ENCODE measurements around the gene PRPSAP2. TPM values are rescaled to one million over a fixed set of nuclear protein-coding genes. Genes with fewer than 3 reads are reported as not detected.

PRPSAP2 gene
- total RNA-seq, 4 donors from 2014 or later = 20.0 to 48.7 (median 35.0) TPM

DNA sequence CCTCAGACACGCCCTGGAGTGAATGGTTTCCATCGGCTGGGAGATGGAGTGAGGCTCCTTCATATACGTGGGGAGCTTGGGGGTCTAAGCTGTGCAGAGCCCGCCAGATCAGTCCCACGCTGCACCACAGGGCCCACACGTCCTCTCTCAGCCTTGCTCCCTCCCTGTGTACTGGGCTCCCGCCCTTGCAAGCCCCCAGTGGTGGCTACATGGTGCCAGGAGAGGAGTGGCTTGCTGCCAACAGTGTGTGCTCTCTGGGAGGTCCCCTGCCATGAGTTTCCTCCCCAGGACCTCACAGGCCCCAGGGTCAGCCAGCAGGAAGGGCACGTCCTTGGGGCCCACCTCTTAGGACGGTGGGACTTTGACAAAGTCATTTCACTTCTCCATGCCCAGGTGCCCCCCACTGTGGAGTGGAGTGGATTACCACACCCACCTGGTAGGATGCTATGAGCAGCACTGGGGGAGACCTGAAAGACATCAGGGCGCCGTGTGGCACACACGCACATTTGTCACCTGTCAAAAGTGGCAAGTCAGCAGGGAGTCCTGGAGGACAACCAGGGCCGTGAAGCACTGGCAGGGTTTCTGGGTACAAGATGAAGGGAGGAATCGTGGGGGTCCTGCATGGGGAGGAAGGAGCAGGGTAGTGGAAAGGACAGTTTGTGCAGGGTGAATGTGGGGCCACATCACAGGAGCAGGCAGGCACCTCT is 107.8 kb downstream of the PRPSAP2 start:
- Histone ChIP-seq H3K36me3 (no peaks in the 10 kb centered on the region), H3K9me3 (no peaks in the 10 kb centered on the region), H3K4me3 (no peak overlapping the region), H3K27me3 (no peaks in the 10 kb centered on the region), H3K27ac (no peak overlapping the region), H3K4me1 (peaks cover 0 to 17% (median 3%) of the 10 kb centered on the region in 4 donors)
- TF ChIP-seq, protein P1, sequence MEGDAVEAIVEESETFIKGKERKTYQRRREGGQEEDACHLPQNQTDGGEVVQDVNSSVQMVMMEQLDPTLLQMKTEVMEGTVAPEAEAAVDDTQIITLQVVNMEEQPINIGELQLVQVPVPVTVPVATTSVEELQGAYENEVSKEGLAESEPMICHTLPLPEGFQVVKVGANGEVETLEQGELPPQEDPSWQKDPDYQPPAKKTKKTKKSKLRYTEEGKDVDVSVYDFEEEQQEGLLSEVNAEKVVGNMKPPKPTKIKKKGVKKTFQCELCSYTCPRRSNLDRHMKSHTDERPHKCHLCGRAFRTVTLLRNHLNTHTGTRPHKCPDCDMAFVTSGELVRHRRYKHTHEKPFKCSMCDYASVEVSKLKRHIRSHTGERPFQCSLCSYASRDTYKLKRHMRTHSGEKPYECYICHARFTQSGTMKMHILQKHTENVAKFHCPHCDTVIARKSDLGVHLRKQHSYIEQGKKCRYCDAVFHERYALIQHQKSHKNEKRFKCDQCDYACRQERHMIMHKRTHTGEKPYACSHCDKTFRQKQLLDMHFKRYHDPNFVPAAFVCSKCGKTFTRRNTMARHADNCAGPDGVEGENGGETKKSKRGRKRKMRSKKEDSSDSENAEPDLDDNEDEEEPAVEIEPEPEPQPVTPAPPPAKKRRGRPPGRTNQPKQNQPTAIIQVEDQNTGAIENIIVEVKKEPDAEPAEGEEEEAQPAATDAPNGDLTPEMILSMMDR (IDR thresholded peaks at IDR 0.05) = no peak
- no peak for DNase-seq

DNA sequence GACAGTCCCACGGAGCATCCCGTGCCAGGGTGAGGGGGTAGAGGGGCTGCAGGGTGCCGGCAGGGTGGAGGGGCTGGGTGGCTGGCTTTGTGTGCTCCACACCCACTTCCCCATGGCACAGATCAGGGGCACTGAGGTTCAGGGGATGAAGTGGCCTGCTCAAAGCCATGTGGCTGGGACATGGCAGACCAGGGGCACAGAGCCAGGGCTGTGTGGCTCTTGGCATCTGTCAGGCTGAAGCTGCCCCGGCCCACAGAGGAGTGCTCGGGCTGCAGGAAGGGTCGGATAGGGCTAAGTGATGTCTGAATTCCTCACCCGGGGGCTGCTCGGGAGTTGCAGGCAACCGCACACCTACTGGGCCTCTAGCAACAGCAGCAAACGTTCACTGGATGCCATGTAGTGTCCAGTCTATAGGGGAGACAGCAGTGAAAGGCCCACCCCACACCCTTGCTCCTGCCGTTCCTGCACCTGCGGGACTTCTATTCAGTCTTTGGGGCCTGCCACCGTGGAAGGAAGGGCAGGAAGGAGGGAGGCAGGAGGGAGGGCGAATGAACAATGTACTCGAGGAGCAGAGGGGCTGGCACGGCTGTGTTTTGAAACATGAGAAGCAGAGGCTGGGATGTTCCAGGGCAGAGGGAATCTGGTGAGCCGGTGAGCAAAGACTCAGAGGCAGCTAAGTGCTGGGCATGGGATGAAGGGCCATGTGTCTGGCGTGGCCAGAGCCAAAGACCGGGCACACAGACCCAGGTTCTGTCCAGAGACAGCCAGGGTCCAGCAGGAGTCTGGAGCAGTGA is 109.1 kb downstream of the PRPSAP2 start:
- no peaks in the 10 kb centered on the region for H3K27me3 ChIP-seq
- TF ChIP-seq POLR2A (IDR thresholded peaks at IDR 0.05) = no peak
- TF ChIP-seq, protein P1 (IDR thresholded peaks at IDR 0.05) = no peak
- DNase-seq = no peak
- no peak overlapping the region for H3K4me3 ChIP-seq
- H3K27ac ChIP-seq = no peak overlapping the region
- peaks cover 0 to 17% (median 3%) of the 10 kb centered on the region in 4 donors for H3K4me1 ChIP-seq
- H3K36me3 ChIP-seq = peaks cover 0 to 9% (median 0%) of the 10 kb centered on the region in 3 donors
- H3K9me3 ChIP-seq = no peaks in the 10 kb centered on the region

DNA sequence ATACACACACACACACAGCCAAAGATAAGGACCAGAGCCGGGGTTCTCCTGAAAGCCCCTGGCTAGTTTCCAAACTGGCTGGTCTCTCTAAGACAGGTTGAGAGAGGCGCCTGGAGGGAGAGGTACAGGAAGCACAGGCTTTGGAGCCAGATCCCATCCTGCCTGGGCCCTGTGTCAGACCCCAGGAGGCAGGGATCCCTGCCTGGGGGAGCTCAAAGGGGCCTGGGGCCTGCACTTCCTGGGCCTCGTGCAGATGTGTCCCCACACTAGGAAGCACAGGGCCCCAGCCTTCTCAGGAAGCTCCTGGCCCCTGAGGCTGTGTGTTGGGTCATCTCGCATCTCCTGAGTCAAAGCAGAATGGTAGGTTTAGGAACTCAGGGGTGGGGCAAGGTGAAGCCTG is 110.0 kb downstream of the PRPSAP2 start:
- Histone ChIP-seq H3K4me1 (peaks cover 0 to 17% (median 3%) of the 10 kb centered on the region in 4 donors), H3K4me3 (no peak overlapping the region), H3K27me3 (no peaks in the 10 kb centered on the region), H3K36me3 (peaks cover 0 to 12% (median 0%) of the 10 kb centered on the region in 3 donors), H3K9me3 (no peaks in the 10 kb centered on the region), H3K27ac (no peak overlapping the region)
- TF ChIP-seq POLR2A (IDR thresholded peaks at IDR 0.05) = no peak
- TF ChIP-seq, protein P1 (IDR thresholded peaks at IDR 0.05) = no peak
- no peak for DNase-seq

DNA sequence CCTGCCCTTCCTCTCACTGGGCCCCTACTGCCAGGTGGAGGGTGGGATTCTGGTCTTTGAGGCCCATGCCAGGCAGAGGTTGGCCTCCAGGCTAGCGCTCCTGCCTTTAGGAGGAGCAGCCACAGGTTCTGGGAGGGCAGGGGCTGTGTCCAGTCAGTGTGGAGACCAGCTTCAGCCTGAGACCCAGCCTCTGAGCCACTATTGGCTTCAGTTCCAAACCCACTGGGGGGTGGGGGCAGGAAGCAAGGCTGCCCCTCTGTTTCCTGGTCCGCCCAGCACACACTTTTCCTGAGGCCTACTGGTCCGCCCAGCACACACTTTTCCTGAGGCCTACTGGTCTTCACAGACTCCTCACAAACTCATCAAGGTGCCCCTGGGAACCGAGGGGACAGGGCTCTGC is 110.4 kb downstream of the PRPSAP2 start:
- no peak for DNase-seq

DNA sequence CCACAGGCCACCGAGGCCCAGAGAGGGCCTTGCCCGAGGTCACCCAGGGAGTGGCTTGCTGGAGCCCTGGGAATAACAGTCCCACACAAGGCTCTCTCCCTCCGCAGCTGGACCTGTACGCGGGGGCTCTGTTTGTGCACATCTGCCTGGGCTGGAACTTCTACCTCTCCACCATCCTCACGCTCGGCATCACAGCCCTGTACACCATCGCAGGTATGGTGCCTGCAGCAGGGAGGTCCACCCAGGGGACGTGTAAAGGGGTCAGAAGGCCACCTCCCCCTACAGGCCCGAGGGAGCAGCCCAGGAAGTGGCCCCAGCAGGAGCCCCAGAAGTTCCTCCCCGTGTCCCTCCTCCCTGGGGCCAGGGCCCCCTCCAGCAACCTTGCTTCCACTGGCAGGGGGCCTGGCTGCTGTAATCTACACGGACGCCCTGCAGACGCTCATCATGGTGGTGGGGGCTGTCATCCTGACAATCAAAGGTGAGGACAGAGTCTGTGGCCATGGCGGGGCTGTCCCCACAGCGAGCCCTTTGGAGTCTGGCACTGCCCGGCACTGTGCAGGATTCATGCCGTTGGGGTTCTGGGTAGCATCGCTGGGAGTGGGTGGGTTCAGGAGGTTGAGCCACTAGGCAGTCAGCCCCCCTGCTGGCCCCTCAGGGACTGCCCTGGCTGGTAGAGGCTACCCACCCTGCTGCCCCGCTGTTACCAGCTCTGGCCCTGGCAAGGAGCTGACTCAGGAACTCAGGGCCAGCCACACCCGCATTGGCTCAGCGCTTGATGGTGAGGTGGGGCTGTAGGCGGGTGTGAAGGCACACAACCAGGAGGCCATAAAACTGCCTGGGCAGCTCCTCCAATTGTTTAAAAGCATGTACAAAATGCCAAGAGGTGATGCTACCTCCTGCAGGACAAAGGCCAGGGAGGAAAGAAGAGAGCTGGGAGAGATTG is 111.3 kb downstream of the PRPSAP2 start:
- Histone ChIP-seq H3K4me1 (peaks cover 0 to 17% (median 3%) of the 10 kb centered on the region in 4 donors), H3K27me3 (no peaks in the 10 kb centered on the region), H3K36me3 (peaks cover 0 to 12% (median 0%) of the 10 kb centered on the region in 3 donors), H3K4me3 (no peak overlapping the region), H3K27ac (peak overlapping the region in 2 of 4 donors; percentile 69), H3K9me3 (no peaks in the 10 kb centered on the region)
- DNase-seq = peak in 2 of 3 donors; percentile 90
- no peak for TF ChIP-seq POLR2A (IDR thresholded peaks at IDR 0.05)
- TF ChIP-seq, protein P1 (IDR thresholded peaks at IDR 0.05) = peak in 1 of 6 experiments; percentile 9

More for the DNA sequence above, 110.4 kb downstream of the PRPSAP2 start:
- no peak overlapping the region for H3K27ac ChIP-seq
- peaks cover 0 to 17% (median 3%) of the 10 kb centered on the region in 4 donors for H3K4me1 ChIP-seq
- TF ChIP-seq POLR2A (IDR thresholded peaks at IDR 0.05) = no peak
- H3K27me3 ChIP-seq = no peaks in the 10 kb centered on the region
- no peak overlapping the region for H3K4me3 ChIP-seq
- H3K9me3 ChIP-seq = no peaks in the 10 kb centered on the region
- H3K36me3 ChIP-seq = peaks cover 0 to 12% (median 0%) of the 10 kb centered on the region in 3 donors
